Measurements from ENCODE around the gene SOX5. TPM values are rescaled to one million over a fixed set of nuclear protein-coding genes. Genes with fewer than 3 reads are reported as not detected.

The SOX5 gene
- total and polyA plus RNA-seq, 2 of the 8 experiments (the other 6 are each of a cell fraction or from before 2014, with no cell fraction given) = 2.2 to 2.6 TPM

DNA sequence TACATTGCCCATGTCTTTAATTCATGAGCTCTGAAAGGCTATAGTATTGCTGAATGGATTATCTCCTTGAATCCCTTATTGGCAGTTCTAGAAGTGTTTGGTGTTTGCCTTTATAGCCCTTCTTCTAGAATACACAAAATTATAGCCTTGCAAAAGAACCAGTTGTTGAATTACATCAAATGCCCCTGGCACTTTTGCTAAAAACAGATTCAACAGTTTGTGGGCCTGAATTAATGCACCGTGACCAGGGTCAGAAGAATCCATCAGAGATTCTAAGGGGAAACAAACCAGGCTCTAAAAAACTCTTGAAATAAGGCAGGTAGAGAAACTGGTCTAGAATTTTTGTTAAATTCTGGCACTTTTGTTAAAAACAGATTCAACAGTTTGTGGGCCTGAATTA, 197.8 kb downstream of the SOX5 start (continued):
- TF ChIP-seq EGR1 (IDR thresholded peaks at IDR 0.05; ENCODE audit: borderline replicate concordance, low read depth, low read length) = no peak
- TF ChIP-seq BACH1 (IDR thresholded peaks at IDR 0.05; ENCODE audit: low read length) = no peak
- no peak for TF ChIP-seq HDAC2 (IDR thresholded peaks at IDR 0.05; ENCODE audit: borderline replicate concordance in 1 of 2, low read depth in 2 of 2, low read length in 2 of 2)
- TF ChIP-seq ZNF274 (IDR thresholded peaks at IDR 0.05; ENCODE audit: borderline replicate concordance, extremely low read depth, low read length) = no peak
- TF ChIP-seq YY1 (IDR thresholded peaks at IDR 0.05; ENCODE audit: low read depth, low read length) = no peak
